Daoy (cell line): ENCODE data around the gene ATG7. TPM values are rescaled to one million over a fixed set of nuclear protein-coding genes. Genes with fewer than 3 reads are reported as not detected.
A peak's percentile ranks its signal among the peaks of the same experiment; 100 is the strongest.
"Not testable (repeated sequence)": the region's sequence is repeated elsewhere in the genome, so short reads cannot be mapped to it uniquely, and the experiment has no call there.

Experiments used
- DNase-seq: peaks from one replicate; pipeline ENCODE4 v3.0.0-alpha.2; 2015; ENCODE audit warnings: low read depth
- total RNA-seq: library from RNA; depleted of rRNA; stranded (reverse); fragments of >200 nt; shearing (Covaris generic); gene quantifications from 2 replicates; pipeline ENCODE4 v1.2.3, GENCODE V29; 2014

Gene ATG7
- total RNA-seq, 1 experiment from 2014 or later: 51.6 TPM

- DNase-seq: not testable (repeated sequence)
Measured at GRCh38 chr3:11462673-11463072, 190.5 kb downstream of the ATG7 start.

- no peak for DNase-seq
Measured at GRCh38 chr3:11463591-11463990, 191.4 kb downstream of the ATG7 start.

GRCh38 chr3:11464356-11464755 lies 192.2 kb downstream of the ATG7 start:
- no peak for DNase-seq

GRCh38 chr3:11465744-11466616 lies 193.8 kb downstream of the ATG7 start:
- DNase-seq: no peak

GRCh38 chr3:11467875-11468274 lies 195.7 kb downstream of the ATG7 start:
- DNase-seq: no peak

GRCh38 chr3:11470031-11470853 lies 198.0 kb downstream of the ATG7 start:
- DNase-seq: no peak

- no peak for DNase-seq
Measured at GRCh38 chr3:11475324-11475723, 203.1 kb downstream of the ATG7 start.

GRCh38 chr3:11476735-11477144 lies 204.5 kb downstream of the ATG7 start:
- DNase-seq: no peak

- peak; percentile 62 for DNase-seq
Measured at GRCh38 chr3:11477407-11477911, 205.3 kb downstream of the ATG7 start.

GRCh38 chr3:11478167-11478566 lies 206.0 kb downstream of the ATG7 start:
- no peak for DNase-seq

GRCh38 chr3:11479221-11479620 lies 207.0 kb downstream of the ATG7 start:
- DNase-seq: no peak

- no peak for DNase-seq
Measured at GRCh38 chr3:11480663-11481298, 208.6 kb downstream of the ATG7 start.

- DNase-seq: no peak
Measured at GRCh38 chr3:11481556-11481955, 209.4 kb downstream of the ATG7 start.

GRCh38 chr3:11482021-11482420 lies 209.8 kb downstream of the ATG7 start:
- no peak for DNase-seq

GRCh38 chr3:11488356-11488755 lies 216.2 kb downstream of the ATG7 start:
- not testable (repeated sequence) for DNase-seq

GRCh38 chr3:11494131-11494916 lies 222.1 kb downstream of the ATG7 start:
- no peak for DNase-seq

GRCh38 chr3:11495948-11496557 lies 223.9 kb downstream of the ATG7 start:
- peak; percentile 89 for DNase-seq

GRCh38 chr3:11498177-11498576 lies 226.0 kb downstream of the ATG7 start:
- DNase-seq: no peak

- peak; percentile 81 for DNase-seq
Measured at GRCh38 chr3:11498646-11499045, 226.4 kb downstream of the ATG7 start.

GRCh38 chr3:11499144-11499543 lies 226.9 kb downstream of the ATG7 start:
- peak; percentile 83 for DNase-seq

GRCh38 chr3:11502413-11502812 lies 230.2 kb downstream of the ATG7 start:
- not testable (repeated sequence) for DNase-seq
